Small intestine (tissue), 7 donors: ENCODE data around the gene FER1L5. TPM values are rescaled to one million over a fixed set of nuclear protein-coding genes. Genes with fewer than 3 reads are reported as not detected.

Experiments
- DNase-seq, 2 donors: peaks; one replicate each; pipeline versions ENCODE4 v3.0.0 to v3.0.0-alpha.2; 2013
- FAIRE-seq: peaks from 2 replicates; lab custom pipeline; 2012; peaks lifted over from hg19 to GRCh38; lab: Jason Lieb, UNC
- H3K27ac ChIP-seq, 3 donors: one replicate each; pipeline ENCODE4 v1.5.1; 2013; ENCODE audit warnings: low read length in 2 of 3, mild to moderate bottlenecking in 2 of 3, control low read depth in 1 of 3, inconsistent platforms in 1 of 3, low read depth in 1 of 3, moderate library complexity in 1 of 3
- H3K27me3 ChIP-seq, 3 donors: one replicate each; pipeline ENCODE4 v1.6.1; 2013; ENCODE audit warnings: low read length in 3 of 3, inconsistent platforms in 1 of 3; ENCODE audit not compliant: control insufficient read depth in 3 of 3, insufficient read depth in 3 of 3
- H3K36me3 ChIP-seq, 3 donors: one replicate each; pipeline ENCODE4 v1.6.1; 2013; ENCODE audit warnings: low read length in 3 of 3, inconsistent platforms in 1 of 3, low read depth in 1 of 3, mild to moderate bottlenecking in 1 of 3, moderate library complexity in 1 of 3; ENCODE audit not compliant: control insufficient read depth in 3 of 3, insufficient read depth in 2 of 3
- H3K4me1 ChIP-seq, 3 donors: one replicate each; pipeline ENCODE4 v1.6.1; 2013; ENCODE audit warnings: low read length in 2 of 3, inconsistent platforms in 1 of 3, low read depth in 1 of 3, mild to moderate bottlenecking in 1 of 3, moderate library complexity in 1 of 3; ENCODE audit not compliant: control insufficient read depth in 3 of 3, insufficient read depth in 2 of 3
- H3K4me3 ChIP-seq, 3 donors: one replicate each; pipeline ENCODE4 v1.5.1; 2013; ENCODE audit warnings: low read length in 3 of 3, control low read depth in 1 of 3, inconsistent platforms in 1 of 3, low read depth in 1 of 3, mild to moderate bottlenecking in 1 of 3, moderate library complexity in 1 of 3
- H3K9me3 ChIP-seq, 2 donors: one replicate each; pipeline ENCODE4 v1.6.1; 2013; ENCODE audit warnings: low read depth in 1 of 2, low read length in 1 of 2; ENCODE audit not compliant: control insufficient read depth in 2 of 2, insufficient read depth in 1 of 2
- WGBS, 3 donors: extraction: QIAGEN DNeasy Blood & Tissue Kit; methylation state at CpG; one replicate each; pipeline ENCODE4 v1.1.7; 2013; 5-methylcytosine and 5-hydroxymethylcytosine counted together
- polyA plus RNA-seq, 4 donors: library from polyadenylated mRNA; stranded (reverse) in 3 of 4; unstranded in 1 of 4; fragments of 200-250 nt in 3 of 4; fragments of 120-200 nt in 1 of 4; gene quantifications; one replicate each; pipeline versions ENCODE4 v1.2.1 to v1.2.3, GENCODE V29; 2013
- donor health status: healthy with polysubstance abuse.
- donor health status: control.
- donor health status: control.
- donor health status: Bipolar disorder and iron deficiency.
- donor health status: healthy.

The FER1L5 gene
- polyA plus RNA-seq, 4 donors = 0.09 to 1.2 TPM; not detected in 2

DNA sequence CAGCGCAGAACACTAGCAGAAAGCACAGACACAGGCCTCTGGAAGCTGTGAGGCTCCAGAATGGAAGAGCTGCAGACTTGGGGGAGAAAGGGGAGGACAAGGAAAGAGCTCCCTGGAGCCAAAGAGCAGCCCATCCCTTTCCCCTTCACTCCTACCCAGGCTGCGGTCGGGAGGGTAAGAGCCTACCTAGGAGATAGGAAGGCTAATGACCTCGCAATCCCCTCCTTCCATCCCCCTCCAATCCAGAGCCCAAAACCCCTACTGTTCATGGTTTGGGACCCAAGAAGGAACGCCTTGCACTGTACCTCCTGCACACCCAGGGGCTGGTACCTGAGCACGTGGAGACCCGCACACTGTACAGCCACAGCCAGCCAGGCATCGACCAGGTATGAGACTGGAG is 57.5 kb downstream of the FER1L5 start:
- H3K27ac ChIP-seq = no peak overlapping the region
- FAIRE-seq = no peak
- no peak for DNase-seq
- 95 to 97% (median 96%) methylated on average over 8 of the region's 8 CpGs for WGBS, 3 donors
- peaks cover 0 to 62% (median 2%) of the 10 kb centered on the region in 3 donors for H3K36me3 ChIP-seq
- H3K4me3 ChIP-seq = no peak overlapping the region
- H3K27me3 ChIP-seq = no peaks in the 10 kb centered on the region
- no peaks in the 10 kb centered on the region for H3K4me1 ChIP-seq
- no peaks in the 10 kb centered on the region for H3K9me3 ChIP-seq

DNA sequence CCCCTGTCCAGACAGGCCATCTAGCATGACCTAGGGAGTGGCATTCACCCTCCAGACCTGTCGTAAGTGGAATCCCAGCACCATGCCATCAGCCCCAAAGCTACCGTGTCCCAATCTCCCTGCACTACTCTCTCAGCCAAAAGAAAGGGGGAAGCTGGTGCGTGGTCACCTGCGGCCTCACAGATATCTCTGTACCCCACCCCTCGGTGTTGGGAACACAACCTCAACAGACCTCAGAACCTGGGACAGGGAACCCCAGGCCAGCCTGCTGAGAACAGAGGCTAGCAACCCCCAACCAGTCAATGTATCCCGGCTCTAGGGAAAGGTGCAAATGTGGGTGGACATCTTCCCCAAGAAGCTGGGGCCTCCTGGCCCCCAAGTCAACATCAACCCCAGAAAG is 59.1 kb downstream of the FER1L5 start:
- H3K4me1 ChIP-seq = no peaks in the 10 kb centered on the region
- H3K36me3 ChIP-seq = peaks cover 3 to 73% (median 9%) of the 10 kb centered on the region in 3 donors
- no peak overlapping the region for H3K27ac ChIP-seq
- no peaks in the 10 kb centered on the region for H3K9me3 ChIP-seq
- WGBS, 3 donors = 91 to 95% (median 93%) methylated on average over 6 of the region's 6 CpGs
- FAIRE-seq (no peak), DNase-seq (no peak)
- H3K4me3 ChIP-seq = no peak overlapping the region
- H3K27me3 ChIP-seq = no peaks in the 10 kb centered on the region

- H3K4me3 ChIP-seq = no peak overlapping the region
- H3K36me3 ChIP-seq = peaks cover 6 to 79% (median 13%) of the 10 kb centered on the region in 3 donors
- WGBS, 3 donors = 89 to 92% (median 90%) methylated on average over 17 of the region's 17 CpGs
- FAIRE-seq = no peak
- no peaks in the 10 kb centered on the region for H3K4me1 ChIP-seq
- DNase-seq = no peak
- H3K27ac ChIP-seq = no peak overlapping the region
- no peaks in the 10 kb centered on the region for H3K9me3 ChIP-seq
- no peaks in the 10 kb centered on the region for H3K27me3 ChIP-seq
Observed at GRCh38 chr2:96702098-96702785, 59.7 kb downstream of the FER1L5 start.

DNA sequence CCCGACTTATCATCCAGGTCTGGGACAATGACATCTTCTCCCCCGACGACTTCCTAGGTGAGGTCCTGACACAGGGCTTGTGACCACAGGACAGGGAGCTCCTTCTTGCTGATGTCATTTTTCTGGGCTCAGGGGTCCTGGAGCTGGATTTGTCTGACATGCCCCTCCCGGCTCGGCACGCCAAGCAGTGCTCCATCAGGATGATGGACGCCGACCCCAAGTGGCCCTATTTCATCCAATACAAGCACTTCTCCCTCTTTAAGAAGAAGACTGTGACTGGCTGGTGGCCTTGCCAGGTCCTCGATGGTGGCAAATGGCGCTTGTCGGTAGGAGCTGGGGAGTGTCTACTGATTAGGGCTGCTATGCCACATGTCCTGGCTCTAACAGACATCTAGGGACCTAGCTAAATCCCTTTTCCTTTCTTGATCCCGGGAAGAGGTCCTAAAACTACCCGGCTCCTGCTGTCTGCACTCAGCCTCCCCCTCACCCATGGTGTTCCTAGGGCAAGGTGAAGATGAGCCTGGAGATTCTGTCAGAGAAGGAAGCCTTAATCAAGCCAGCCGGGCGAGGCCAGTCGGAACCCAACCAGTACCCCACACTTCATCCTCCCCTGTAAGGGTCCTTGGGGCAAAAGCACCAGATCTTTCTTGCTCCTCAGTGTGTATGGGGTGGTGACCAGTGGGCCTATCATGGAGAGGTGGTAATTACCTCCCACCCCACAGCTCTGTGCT is 60.6 kb downstream of the FER1L5 start:
- WGBS, 3 donors = 94 to 96% (median 96%) methylated on average over 16 of the region's 16 CpGs
- DNase-seq = no peak

GRCh38 chr2:96710985-96711384 is 68.4 kb downstream of the FER1L5 start:
- Histone ChIP-seq H3K36me3 (peaks cover 13 to 64% (median 22%) of the 10 kb centered on the region in 3 donors), H3K27me3 (no peaks in the 10 kb centered on the region), H3K9me3 (peaks cover 0 to 4% of the 10 kb centered on the region in 2 donors), H3K4me3 (no peak overlapping the region), H3K27ac (no peak overlapping the region), H3K4me1 (peaks cover 0 to 9% (median 0%) of the 10 kb centered on the region in 3 donors)
- 89 to 92% (median 89%) methylated on average over 3 of the region's 3 CpGs for WGBS, 3 donors
- FAIRE-seq = no peak
- DNase-seq = no peak

More for the DNA sequence above, 60.6 kb downstream of the FER1L5 start:
- Histone ChIP-seq H3K36me3 (peaks cover 12 to 81% (median 13%) of the 10 kb centered on the region in 3 donors), H3K27me3 (no peaks in the 10 kb centered on the region), H3K27ac (no peak overlapping the region), H3K4me1 (no peaks in the 10 kb centered on the region), H3K4me3 (no peak overlapping the region), H3K9me3 (no peaks in the 10 kb centered on the region)
- FAIRE-seq = no peak

DNA sequence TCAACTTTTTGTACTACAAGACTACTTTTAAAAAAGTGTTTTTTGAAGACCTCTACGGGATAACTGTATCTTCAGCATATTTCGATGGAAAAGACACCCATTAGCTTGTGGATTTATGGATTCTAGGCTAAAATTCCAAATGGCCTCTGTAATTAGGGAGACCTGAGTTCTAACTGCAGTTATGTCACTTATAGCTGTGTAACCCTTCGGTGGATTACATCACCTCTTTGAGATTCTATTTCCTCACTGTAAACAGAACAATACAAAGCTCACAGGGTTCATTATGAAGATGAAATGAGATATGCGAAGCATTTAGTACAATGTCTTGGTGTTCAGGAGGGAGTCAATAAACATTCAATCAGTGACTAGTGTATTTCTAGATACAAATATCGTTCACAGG is 73.1 kb downstream of the FER1L5 start:
- DNase-seq (peak in 1 of 2 donors; percentile 12), FAIRE-seq (no peak)
- no peak overlapping the region for H3K4me3 ChIP-seq
- H3K27me3 ChIP-seq = no peaks in the 10 kb centered on the region
- 73 to 76% (median 76%) methylated on average over 5 of the region's 5 CpGs for WGBS, 3 donors
- peaks cover 2 to 49% (median 6%) of the 10 kb centered on the region in 3 donors for H3K36me3 ChIP-seq
- H3K4me1 ChIP-seq = peaks cover 0 to 9% (median 0%) of the 10 kb centered on the region in 3 donors
- H3K9me3 ChIP-seq = no peaks in the 10 kb centered on the region
- H3K27ac ChIP-seq = no peak overlapping the region

- Histone ChIP-seq H3K4me1 (peaks cover 0 to 9% (median 0%) of the 10 kb centered on the region in 3 donors), H3K9me3 (no peaks in the 10 kb centered on the region), H3K36me3 (peaks cover 0 to 49% (median under 1%) of the 10 kb centered on the region in 3 donors), H3K27me3 (no peaks in the 10 kb centered on the region), H3K27ac (no peak overlapping the region), H3K4me3 (no peak overlapping the region)
- no peak for FAIRE-seq
- no peak for DNase-seq
Observed at GRCh38 chr2:96716388-96716787, 73.8 kb downstream of the FER1L5 start.

DNA sequence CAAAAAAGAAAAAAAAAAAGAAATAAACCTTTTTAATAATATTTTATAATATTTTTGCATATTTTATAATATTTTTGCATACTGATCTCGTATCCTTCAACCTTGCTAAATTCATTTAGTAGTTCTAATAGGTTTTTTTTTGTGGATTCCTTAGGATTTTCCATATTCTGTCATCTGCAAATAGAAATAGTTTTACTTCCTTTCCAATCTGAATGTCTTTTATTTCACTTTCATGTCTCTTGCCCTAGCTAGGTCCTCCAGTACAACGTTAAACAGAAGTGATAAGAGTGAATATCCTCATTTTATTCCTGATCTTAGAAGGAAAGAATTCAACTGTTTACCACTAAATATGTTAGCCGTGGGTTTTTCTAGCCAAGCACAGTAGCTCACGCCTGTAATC is 83.6 kb downstream of the FER1L5 start:
- Histone ChIP-seq H3K4me1 (no peaks in the 10 kb centered on the region), H3K4me3 (no peak overlapping the region), H3K36me3 (peaks cover 2 to 51% (median 4%) of the 10 kb centered on the region in 3 donors), H3K27ac (no peak overlapping the region), H3K27me3 (no peaks in the 10 kb centered on the region), H3K9me3 (no peaks in the 10 kb centered on the region)
- no peak for FAIRE-seq
- DNase-seq = no peak
- 82 to 88% (median 87%) methylated on average over 4 of the region's 4 CpGs for WGBS, 3 donors
